IMR-90 (cell line): ENCODE data around the gene CCDC88A.
"Not testable (repeated sequence)": the region's sequence is repeated elsewhere in the genome, so short reads cannot be mapped to it uniquely, and the experiment has no call there.

Experiments
- BHLHE40 ChIP-seq: fragments of 150-350 bp; IDR thresholded peaks from 2 replicates; pipeline ENCODE4 v1.6.1; 2016; ENCODE audit warnings: mild to moderate bottlenecking, low read depth, low read length
- CEBPB ChIP-seq: IDR thresholded peaks from 2 replicates; pipeline ENCODE4 v1.6.1; 2012; ENCODE audit warnings: low read depth, low read length, improper control_type of control experiment
- CTCF ChIP-seq: conservative IDR thresholded peaks from 2 replicates; pipeline ENCODE4 v1.5.1; 2012; ENCODE audit warnings: mild to moderate bottlenecking, low read depth, low read length, improper control_type of control experiment
- FOS ChIP-seq: fragments of 150-350 bp; IDR thresholded peaks from 2 replicates; pipeline ENCODE4 v1.6.1; 2016; ENCODE audit warnings: low read depth, low read length
- MXI1 ChIP-seq: IDR thresholded peaks from 2 replicates; pipeline ENCODE4 v1.6.1; 2012; ENCODE audit warnings: low read depth, mild to moderate bottlenecking, low read length, moderate library complexity, borderline replicate concordance
- POLR2A ChIP-seq: IDR thresholded peaks from 2 replicates; pipeline ENCODE4 v1.6.1; 2012; ENCODE audit warnings: mild to moderate bottlenecking, low read depth, low read length
- RCOR1 ChIP-seq: IDR thresholded peaks from 2 replicates; pipeline ENCODE4 v1.6.1; 2012; ENCODE audit warnings: mild to moderate bottlenecking, low read length, improper control_type of control experiment; ENCODE audit not compliant: insufficient replicate concordance
- RFX5 ChIP-seq: IDR thresholded peaks from 2 replicates; pipeline ENCODE4 v1.8.0; 2012; ENCODE audit warnings: low read depth, mild to moderate bottlenecking, low read length, moderate library complexity
- SMC3 ChIP-seq: fragments of 150-350 bp; IDR thresholded peaks from 2 replicates; pipeline ENCODE4 v1.6.1; 2016; ENCODE audit warnings: low read depth, mild to moderate bottlenecking, antibody characterized with exemption, low read length, moderate library complexity
- TF ChIP-seq, protein P1 (sequence below): fragments of 150-350 bp; IDR thresholded peaks from 2 replicates; pipeline ENCODE4 v1.6.1; 2016; ENCODE audit warnings: low read depth, mild to moderate bottlenecking, low read length, moderate library complexity, borderline replicate concordance
- TF ChIP-seq, protein P2 (sequence below): fragments of 150-350 bp; IDR thresholded peaks from 2 replicates; pipeline ENCODE4 v1.6.1; 2017; ENCODE audit warnings: mild to moderate bottlenecking, antibody characterized with exemption, low read length, low read depth

DNA sequence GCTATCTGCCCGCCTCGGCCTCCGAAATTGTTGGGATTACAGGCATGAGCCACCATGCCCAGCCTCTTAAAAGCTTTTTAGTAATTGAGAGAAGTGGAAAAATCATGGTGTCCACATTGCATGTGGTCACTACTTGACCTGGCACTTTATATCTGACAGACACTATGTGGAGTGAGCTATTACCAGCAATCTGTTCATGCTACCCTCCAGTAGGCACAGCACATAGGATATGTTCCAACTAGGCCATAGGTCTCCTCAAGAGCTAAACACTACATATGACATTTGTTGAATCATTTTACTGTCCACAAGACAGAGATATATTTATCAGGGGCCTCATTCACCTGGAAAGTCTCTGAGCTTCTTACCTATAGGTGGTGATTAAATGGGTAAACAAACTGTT, 30.4 kb upstream of the CCDC88A start:
- not testable (repeated sequence) for TF ChIP-seq CTCF, FOS, MXI1, CEBPB, POLR2A, BHLHE40, SMC3, RCOR1, RFX5
- TF ChIP-seq, protein P1, sequence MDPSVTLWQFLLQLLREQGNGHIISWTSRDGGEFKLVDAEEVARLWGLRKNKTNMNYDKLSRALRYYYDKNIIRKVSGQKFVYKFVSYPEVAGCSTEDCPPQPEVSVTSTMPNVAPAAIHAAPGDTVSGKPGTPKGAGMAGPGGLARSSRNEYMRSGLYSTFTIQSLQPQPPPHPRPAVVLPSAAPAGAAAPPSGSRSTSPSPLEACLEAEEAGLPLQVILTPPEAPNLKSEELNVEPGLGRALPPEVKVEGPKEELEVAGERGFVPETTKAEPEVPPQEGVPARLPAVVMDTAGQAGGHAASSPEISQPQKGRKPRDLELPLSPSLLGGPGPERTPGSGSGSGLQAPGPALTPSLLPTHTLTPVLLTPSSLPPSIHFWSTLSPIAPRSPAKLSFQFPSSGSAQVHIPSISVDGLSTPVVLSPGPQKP: not testable (repeated sequence)
- TF ChIP-seq, protein P2, sequence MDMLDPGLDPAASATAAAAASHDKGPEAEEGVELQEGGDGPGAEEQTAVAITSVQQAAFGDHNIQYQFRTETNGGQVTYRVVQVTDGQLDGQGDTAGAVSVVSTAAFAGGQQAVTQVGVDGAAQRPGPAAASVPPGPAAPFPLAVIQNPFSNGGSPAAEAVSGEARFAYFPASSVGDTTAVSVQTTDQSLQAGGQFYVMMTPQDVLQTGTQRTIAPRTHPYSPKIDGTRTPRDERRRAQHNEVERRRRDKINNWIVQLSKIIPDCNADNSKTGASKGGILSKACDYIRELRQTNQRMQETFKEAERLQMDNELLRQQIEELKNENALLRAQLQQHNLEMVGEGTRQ: not testable (repeated sequence)
